DMS53 treated with DMSO at 0.1 percent for 48 hours (cell line): ENCODE results near the gene NREP.

Experiments used
- DNase-seq: peaks from one replicate; lab custom pipeline; 2025; ENCODE audit not compliant: unreplicated experiment; lab: John Stamatoyannopoulos, UW

The NREP gene

DNA sequence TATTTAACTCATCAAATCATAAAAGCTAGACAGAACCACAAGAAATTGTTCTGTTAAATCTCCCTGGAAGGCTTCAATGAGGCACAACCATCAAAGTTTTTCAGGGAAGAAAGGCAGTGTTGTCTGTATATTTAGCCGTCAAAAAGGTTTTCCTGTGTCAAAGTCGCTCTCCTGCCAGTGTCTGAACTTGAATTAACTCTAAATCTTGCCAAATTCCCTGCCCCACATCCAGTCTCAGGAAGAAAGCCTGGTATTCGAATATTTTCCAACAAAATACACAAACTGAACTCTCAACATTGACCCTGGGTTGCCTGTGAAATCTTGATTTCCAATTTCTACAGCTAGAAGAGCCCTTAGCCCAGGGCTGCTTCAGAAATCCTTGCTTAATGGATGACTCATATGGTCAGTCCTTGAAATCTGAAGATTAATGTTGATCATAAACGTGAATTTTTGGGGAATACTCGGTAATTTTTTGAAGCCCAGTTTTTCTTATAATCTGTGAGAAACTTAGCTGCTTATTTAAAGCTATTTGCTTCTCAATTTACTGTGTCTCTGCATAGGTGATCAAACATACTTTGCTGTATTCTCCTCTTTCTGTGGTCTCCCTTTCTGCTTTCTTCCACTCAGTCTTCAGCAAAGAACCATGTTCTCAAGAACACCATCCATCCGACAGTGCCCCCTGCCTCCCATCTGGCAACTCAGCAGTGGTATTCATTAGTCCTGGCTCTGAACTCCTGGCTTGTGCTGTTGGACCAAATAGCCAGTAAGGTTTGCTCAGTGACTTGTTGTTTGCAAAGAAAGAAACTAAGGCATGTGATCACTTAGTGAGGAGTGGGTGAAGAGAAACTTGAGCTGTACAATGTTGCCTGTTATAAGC is 58.9 kb downstream of the NREP start:
- no peak for DNase-seq

DNA sequence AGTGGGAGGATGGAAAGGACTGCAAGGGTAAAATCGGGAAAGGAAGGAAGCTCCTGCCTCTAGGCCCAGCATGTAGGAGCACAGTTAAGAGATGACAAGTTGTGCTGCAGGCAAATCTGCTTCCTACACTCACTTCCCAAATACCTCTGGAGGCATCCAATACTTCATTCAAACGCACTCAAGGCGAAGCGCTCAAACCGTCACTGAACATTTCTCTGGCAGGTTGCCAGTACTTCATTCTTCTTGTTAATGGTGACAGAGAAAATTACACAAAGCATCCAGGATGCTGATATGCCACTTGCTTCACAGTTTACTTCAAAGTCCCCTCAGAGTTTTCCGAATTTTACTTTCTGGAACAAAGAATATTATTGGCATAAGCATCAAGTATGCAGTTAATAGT is 59.8 kb downstream of the NREP start:
- DNase-seq = peak; percentile 11

DNA sequence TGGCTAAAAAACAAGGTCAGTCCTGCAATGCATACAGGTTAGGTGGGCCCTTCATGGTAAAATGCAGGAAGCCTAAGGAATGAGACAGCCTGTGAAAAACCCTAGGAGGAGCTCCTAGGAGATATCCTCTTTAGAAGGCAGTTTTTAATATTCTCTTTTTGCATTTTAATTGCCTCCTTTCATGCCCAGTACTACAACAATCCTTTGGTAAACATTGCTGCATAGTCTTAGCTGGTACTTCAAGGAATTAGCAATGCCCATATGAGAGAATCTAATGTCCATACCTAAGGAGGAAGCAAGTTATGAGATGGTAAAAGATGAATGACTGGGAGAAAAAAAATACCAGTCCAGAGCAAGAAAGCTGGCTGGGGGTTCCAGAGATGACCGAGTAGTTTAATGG is 61.0 kb downstream of the NREP start:
- DNase-seq = no peak

DNA sequence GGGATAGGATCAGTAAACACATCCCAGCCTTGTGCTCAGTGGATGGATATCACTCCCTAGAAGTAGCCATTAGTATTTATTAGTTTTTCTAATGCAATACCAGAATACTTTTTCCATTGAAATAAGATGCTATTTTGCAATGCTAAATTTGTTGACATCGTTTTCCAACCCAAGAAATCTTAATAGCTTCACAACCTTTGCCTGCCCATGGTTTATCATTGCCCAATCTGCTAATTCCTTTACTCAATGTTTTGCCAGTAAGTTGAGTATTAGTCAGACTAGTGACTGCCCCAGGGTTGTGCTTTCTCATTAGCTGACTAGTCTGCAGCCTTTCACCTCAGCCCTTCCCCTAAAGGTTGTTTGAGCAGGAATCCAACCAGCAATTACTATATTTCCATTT is 62.9 kb downstream of the NREP start:
- DNase-seq = no peak

DNA sequence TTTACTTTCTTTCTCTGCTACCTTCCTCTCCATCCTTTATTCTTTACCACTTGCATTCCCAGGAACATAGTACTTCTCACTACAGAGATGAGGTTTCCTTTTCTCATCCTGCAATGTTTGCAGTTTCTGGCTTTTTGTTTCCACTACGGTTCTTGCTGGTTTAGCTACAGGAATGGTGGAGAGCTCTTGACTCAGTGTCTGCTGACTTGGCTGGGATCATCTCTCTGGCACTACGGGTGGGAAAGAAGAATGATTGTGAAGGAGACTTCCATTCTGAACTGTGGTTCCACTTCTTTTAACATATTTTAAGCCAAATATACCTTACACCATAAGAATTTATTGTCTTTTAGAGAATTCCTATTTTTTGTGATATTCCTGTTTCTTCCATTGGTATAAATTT is 65.1 kb downstream of the NREP start:
- DNase-seq = no peak

DNA sequence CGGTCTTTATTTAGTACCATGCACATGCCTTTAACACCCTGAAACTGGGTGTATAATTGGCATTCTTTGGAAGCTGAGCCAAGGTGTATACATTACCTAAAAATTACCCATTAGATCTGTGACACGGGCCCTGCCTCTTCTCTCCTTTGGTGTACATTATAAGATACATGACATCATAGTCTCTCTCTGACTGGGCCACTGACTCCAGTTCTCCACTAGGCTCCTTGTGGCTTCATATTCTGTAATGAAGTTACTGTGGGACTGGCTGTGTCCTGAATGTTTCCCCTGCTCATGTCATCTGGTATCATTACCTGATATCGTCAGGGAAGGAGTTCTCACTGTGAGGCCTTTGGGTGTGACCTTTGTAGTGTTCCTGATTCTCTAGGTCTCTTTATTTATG is 65.5 kb downstream of the NREP start:
- no peak for DNase-seq

DNA sequence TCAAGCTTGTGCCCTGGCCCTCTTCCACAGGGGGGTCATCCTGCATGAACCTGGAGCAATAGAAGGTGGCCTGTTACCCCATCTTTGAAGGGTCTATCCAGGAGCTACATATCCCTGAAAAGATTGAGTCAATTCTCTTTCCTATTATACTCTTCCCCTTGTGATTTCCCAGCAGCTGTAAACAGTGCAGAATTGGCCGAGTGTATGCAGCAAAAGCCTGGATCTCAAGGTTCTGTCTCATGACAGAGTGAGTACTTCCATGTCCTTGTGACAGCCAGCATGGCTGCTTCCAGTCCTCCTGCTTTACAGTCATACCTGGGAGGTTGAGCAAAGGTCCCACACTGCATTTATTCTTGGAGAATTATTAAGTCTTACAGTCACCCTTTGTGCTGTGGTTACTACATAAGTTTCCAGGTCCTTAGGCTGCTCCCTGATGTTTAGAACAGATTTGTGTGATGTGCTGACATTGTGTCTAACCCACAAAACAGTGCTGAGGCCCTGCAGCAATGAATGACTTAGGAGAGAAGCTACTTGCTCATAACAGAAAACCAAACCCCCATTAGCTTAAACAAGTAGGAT is 67.5 kb downstream of the NREP start:
- no peak for DNase-seq

DNA sequence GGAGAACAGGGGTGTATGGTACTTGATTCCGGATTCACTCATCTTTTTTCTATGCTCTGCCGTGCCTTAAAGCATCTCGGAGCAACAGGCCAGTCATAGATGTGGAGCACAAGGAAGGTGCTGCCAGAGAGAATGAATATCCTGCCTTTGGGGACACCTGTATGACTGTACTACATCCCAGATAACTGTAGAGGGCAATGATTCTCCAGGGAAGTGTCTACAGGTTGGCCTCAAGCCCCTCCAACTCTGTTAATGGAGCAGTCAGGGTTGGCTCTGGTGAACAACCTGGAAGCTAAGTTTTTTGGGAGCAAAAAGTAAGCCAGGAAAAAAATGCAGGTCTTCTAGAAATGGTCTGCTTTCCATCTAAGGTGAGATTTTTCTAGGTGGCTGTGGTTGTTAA is 71.0 kb downstream of the NREP start:
- DNase-seq = peak; percentile 20

DNA sequence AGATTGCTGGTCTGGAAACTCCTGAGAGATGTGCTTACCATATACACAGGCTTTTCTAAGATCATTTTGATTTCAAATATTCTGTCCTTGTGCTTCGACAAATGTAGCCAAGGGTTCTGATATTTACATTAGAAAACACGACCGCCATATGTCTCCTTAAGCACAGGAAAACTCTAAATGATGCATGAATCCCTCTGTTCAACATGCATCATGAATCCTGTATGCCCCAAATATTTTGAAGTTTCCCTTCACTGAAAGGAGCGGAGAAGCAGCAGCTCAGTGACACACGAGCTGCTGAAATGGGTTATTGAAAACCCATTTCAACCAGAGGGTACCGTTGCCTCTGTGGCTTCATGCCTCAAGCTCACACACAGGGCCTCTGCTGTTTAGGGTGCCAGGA is 74.4 kb downstream of the NREP start:
- no peak for DNase-seq

DNA sequence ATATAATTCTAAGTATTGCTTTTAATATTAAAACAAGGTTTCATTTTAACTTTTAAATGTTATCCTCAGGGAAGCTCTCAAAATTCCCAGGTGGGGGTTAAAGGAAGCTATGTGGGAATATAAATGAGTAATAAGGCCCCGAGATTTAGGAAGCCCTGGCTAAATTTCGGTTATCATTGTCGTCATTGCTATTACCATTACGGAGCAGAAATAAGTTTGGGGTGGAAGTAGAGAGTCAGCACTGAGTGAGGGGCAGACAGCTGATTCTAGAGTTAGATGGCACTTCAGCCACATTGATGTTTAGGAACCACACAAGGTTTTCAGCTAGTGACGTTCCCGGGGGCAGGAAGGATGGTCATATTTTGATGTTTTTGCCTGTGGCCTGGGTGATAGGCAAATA is 74.9 kb downstream of the NREP start:
- no peak for DNase-seq

DNA sequence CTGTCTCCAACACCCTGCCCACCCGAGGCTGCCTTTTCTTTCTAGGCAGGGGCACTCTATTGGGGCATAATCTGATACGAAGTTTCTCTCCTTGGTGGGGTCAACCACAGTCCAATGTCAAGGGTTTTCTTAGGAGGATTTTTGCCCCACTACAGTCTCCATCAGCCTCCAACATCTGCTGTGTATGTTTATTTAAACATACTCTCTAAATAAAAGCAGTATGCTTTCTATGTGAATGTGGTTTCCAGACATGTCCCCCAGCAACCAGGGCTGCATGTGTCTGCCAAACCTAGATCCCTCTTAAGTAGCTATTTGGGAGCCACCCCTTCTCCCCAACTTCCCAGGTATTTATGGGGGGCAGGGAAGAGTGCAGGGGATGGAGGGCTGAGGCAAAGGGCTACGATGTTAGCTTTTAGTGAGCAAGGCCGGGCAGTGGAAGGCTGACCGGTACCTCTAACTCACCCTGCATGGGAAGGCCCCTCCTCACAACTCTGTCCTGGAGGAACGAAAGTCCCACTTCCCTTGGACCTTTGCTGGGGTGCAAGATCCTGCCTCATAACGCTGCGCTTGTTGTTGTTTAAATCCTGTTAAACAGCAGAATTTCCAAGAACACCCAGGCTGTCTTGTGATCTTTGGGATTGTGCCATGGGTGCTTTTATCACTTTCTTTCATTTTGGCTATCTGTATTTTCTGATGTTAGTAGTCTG is 75.4 kb downstream of the NREP start:
- DNase-seq = no peak

DNA sequence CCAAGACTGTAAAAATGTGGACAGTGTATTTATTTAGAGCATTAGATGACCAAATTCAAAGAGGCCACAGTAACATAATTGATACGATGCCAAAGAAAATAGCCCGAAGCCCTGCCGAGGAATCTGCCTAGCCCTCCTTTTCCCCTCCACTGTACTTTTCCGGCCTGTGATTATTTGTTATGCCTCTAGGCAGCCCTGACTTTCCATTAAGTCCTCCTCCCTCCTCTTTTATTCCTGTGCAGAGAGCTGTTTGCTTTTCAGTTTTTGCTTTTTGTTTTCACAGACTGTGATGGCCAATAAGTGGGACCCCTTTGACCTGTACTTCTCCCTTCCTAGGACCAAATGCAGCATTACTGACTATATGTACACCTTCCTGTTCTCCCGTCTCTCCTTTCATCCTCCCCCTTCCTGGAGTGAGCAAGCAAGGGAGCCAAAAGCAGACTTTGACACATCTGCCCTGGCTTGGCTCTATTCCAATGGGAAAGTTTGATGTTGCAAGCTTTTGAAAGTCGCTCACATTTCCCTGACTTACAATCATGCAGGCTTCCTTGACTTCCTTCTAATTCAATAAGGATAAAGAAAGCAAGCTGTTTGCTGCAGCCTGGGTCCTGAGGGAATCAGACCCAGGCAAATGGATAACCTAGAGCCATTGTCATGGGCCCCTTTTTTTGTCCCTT is 76.1 kb downstream of the NREP start:
- DNase-seq = no peak

DNA sequence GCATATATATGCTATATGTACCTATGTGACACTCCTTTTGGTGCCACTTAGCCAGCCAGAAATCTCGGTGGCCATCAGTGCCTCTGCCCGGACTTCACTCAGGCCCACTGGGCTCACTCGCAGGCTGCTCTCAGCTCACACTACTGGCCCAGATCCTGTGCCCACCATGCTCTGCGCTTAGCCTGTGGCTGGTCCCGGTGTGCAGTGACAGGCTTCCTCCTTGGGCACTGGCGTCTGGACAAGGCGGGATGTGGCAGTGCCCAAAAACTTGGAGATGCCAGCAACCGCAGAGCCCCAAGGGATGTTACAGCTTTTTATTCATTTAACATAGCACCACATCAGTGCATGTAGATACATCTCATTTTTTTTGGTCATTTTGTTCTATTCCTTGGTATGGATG is 77.4 kb downstream of the NREP start:
- DNase-seq = no peak
